UCSD-AML1 (cell line): ENCODE data around the gene NUDT14.

ENCODE experiments used
- DNase-seq: peaks from one replicate; lab custom pipeline; 2025; ENCODE audit not compliant: unreplicated experiment; lab: John Stamatoyannopoulos, UW

NUDT14 gene

DNA sequence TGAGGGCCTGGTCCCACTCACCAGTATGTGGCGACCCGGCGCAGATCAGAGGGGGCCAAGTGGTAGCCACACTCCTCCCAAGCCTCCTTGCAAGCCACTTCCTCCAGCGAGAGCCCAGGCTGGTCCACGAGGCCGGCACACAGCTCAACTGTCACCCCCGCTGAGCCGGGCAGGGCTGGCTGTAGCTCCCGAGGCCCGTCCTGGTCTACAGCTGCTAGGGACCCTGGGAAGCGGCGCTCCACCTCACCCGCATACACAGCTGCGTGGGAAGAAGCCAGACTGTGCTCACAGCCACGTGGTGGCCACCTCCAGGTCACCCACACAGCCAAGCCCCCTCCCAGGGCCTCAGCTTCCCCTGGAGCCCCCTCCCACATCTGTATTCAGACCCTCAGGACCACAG, 4.6 kb downstream of the NUDT14 start:
- DNase-seq, result peak; percentile 46

- DNase-seq, result peak; percentile 89
These were observed 6.9 kb downstream of the NUDT14 start for GRCh38 chr14:105173901-105174894.

DNA sequence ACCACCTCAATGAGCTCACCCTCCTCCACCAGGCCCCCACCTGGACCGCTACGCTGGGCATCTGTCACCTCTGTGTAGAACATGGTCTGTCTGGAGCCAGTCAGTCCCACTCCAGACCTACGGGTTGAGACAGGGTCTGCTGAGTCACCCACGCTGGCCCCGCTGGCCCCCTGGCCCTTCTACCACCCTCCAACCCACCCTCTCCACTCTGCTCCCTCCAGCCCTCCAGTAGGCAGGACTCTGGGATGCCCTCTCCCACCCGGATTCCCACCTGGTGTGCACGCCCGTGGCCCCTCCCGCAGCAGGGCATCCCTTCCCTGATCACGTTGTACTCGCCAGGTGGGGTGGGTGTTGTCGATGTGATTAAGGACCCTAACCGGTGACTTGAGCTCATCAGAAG, 8.0 kb downstream of the NUDT14 start:
- DNase-seq, result no peak

DNA sequence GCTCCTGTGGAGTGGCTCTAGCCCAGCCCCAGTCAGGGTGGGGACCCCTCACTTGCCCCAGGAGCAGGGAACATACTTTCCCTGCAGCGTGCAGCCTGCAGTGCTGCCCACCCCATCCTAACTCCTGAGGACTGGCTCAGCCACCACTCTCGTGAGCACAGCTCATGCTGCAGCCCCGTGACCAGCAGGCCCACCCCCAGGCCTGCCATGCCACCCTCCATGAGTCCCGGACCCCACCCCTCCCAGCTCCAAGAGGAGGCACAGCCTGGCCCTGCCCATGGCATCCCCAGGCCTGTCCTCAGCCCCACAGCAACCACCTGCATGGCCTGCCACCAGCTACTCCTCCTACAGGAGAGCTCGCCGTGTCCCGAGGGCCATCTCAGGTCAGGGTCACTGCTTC, 8.6 kb downstream of the NUDT14 start:
- DNase-seq, result no peak

GRCh38 chr14:105171004-105171673, 10.0 kb downstream of the NUDT14 start:
- peak; percentile 47 for DNase-seq

DNA sequence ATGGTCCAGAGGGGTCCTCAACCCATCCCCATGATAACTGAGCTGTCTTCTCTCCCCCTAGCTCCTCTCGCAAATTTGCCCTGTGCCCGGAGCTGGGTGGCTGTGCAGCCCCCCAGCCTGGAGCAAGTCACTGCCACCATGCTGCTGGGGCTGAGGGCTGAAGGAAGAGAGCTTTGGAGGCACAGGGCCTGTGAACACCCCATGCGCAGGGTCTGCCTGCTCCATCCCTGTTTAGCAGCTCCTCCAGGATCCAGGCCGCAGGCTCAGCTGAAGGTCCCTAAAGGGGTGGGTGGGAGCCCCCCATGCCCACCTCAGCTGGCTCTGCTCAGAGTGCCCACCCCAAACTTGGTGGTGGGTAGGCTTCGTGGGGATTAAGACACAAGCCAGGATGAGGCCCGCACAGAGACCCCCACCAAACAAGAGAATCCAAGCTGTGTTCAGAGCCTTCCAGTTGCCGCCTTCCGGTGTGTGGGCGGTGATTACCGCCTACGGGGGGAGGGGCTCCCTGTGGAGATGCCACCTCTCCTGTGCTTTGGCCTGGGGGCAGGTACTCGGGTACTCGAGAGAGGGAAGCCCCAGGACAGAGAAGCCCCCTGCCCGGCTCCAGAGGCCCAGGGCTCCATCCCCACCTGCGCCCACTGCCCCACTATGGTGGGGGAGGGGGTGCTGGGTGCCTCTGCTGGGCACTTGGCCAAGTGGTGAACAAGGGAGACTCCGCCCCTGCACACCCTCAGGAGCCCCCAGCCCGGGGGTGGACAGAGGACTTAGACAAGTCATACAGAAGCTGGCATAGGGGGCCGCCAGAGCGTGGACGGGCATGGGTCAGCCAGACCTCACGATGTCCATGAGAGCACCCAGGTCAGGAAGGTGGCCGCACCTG, 11.1 kb downstream of the NUDT14 start:
- DNase-seq, result no peak

GRCh38 chr14:105168979-105169507, 12.1 kb downstream of the NUDT14 start:
- peak; percentile 70 for DNase-seq

- DNase-seq, result peak; percentile 49
These were observed 12.6 kb downstream of the NUDT14 start, which contains the start of gene JAG2 for GRCh38 chr14:105168496-105168978. JAG2 (minus strand) TSS chr14:105168776; CDS start chr14:105168420, 356 bp downstream.

- DNase-seq, result no peak
These were observed 13.1 kb downstream of the NUDT14 start for GRCh38 chr14:105168093-105168420.

- no peak for DNase-seq
These were observed 13.6 kb downstream of the NUDT14 start for GRCh38 chr14:105167303-105168092.

DNA sequence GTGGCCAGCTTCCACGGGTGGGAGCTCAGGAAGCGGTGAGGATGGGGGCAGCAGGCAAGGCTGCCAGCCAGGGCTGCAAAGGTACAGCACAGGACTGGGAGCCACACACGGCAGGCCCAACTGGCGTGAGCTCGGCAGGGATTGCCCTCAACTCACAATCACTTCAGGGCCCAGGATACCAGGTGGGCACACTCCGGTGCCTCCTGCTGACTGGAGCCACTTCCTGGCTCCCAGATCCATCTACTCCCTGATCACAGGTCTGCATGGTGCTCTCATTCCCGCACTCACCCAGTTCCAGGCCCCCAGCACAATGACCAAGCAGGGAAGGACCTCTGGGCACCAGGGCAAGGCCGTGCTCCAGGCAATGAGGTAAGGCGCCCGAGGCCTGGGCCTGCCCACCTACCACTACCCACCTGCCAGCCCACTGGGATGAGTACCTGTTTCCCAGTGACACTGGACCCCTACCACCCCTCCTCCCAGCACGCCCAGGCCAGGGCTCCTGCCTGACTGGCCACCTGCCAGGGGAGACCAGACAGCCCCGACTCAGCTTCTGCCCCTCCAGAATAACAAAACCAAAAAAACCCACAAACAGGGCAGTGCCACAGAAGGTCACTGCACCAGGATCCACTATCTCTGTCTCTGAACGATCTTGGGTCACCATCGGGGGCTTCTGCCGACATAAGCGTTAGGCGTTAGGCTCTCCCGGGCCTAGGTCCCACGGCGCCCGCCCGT, 14.4 kb downstream of the NUDT14 start:
- DNase-seq, result no peak

DNA sequence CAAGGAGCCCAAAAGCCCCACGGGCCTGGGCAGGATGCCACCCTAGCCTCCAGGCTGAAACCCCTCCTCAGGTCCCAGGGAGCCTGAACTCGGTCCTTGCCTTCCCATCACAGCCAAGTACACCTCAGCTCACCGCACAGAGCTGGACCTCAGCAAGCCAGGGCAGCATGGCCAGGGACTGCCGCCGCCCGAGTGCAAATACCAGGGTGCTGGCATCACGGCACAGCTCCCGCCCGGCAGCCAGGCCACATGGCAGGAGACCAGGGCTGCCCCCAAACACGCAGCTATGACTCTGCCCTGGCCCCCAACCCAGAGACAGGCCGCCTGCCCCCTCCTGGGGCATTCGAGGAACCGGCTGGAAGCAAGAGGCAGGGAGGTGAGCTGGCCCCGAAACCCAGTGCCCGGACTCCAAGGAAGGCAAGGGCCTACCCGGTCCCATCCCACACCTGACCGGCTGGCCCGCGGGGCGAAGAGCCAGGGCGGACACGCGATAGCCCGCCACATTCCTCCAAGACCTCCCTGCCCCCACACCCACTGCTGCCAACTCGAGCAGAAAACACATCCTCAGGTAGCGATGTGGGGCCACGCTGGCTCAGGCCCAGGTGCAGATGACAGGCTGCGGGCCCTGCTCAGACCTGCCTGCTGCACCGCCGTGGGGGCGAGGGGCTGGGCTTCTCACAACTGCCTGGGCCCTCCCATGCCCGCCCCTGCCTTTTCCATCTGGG, 15.2 kb downstream of the NUDT14 start:
- no peak for DNase-seq

DNA sequence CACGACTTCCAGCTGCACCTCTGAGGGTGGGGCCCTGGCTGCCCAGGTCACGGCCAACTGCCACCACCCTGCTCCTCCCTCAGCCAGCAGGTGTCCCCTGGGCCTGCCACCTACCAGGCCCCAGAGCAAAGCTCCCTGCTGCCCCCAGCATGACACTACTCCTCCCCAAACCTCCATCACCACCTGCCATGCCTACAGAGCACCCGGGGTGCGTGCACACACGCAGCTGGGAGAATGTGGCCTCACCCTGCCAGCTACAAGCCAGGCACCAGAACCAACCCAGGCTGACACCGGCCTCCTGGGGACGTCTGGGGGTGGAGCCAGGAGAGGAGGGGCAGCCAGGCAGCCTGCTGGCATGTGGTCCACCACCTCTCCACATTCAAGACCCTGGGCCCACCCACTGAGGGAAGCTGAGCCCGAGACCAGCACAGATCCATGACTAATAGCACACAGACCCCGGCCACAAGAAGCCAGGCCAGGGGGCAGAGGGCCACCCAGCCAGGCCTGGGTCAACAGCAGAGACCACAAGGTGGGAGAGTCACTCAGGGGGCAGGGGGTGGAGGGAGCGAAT, 15.9 kb downstream of the NUDT14 start:
- DNase-seq, result no peak

- DNase-seq, result no peak
These were observed 17.9 kb downstream of the NUDT14 start for GRCh38 chr14:105163040-105163742.

- DNase-seq, result no peak
These were observed 18.5 kb downstream of the NUDT14 start for GRCh38 chr14:105162669-105162979.

- no peak for DNase-seq
These were observed 19.0 kb downstream of the NUDT14 start for GRCh38 chr14:105161964-105162668.

GRCh38 chr14:105161309-105161708, 19.8 kb downstream of the NUDT14 start:
- no peak for DNase-seq
